GM12891 (cell line): ENCODE data around the gene FRMD5.

ENCODE experiments used
- POLR2A ChIP-seq: IDR thresholded peaks from 2 replicates; pipeline ENCODE4 v1.6.1; 2011; ENCODE audit warnings: low read depth, low read length, control low read depth
- POLR2AphosphoS5 ChIP-seq: IDR thresholded peaks from 2 replicates; pipeline ENCODE4 v1.6.1; 2011; ENCODE audit warnings: low read depth, low read length, control low read depth

GRCh38 chr15:44129911-44130310 lies 65.2 kb downstream of the FRMD5 start:
- no peak for TF ChIP-seq POLR2AphosphoS5
- no peak for TF ChIP-seq POLR2A
